Upper lobe of left lung (tissue), 4 donors: Measurements from ENCODE around the gene TXNDC15.

Experiments used
- CTCF ChIP-seq, 6 experiments: fragments of 450-650 bp in 4 of 6; fragments of 200-600 bp in 2 of 6; sonication (generic) in 2 of 6; IDR thresholded peaks; one replicate each; pipeline ENCODE4 v1.5.1; 2016 to 2019; ENCODE audit warnings: antibody characterized with exemption in 6 of 6
- POLR2A ChIP-seq, 4 donors: fragments of 450-650 bp; IDR thresholded peaks; one replicate each; pipeline ENCODE4 v1.5.1; 2016 to 2017; ENCODE audit warnings: antibody characterized with exemption in 4 of 4, mild to moderate bottlenecking in 2 of 4
- POLR2AphosphoS5 ChIP-seq, 2 donors: sonication (generic); formaldehyde crosslinking; IDR thresholded peaks; one replicate each; pipeline ENCODE4 v1.5.1; 2017; ENCODE audit warnings: antibody characterized with exemption in 2 of 2

GRCh38 chr5:134934202-134934601 is 60.0 kb downstream of the TXNDC15 start:
- TF ChIP-seq CTCF (IDR thresholded peaks at IDR 0.05) (no peak), POLR2A (IDR thresholded peaks at IDR 0.05) (no peak), POLR2AphosphoS5 (IDR thresholded peaks at IDR 0.05) (no peak)
